Activated CD8-positive, alpha-beta T cell treated with anti-CD3 and anti-CD28 coated beads for 36 hours (primary cell): ENCODE measurements around the gene CREBL2. TPM values are rescaled to one million over a fixed set of nuclear protein-coding genes. Genes with fewer than 3 reads are reported as not detected.

ENCODE experiments used
- ATAC-seq: fragments of 200-7000 bp; cut with Tn5 transposase; one replicate; pipeline ENCODE4 v1.10.0; 2021; ENCODE audit warnings: mild to moderate bottlenecking, moderate library complexity
- CTCF ChIA-PET: fragments of 350-600 bp; sonication (Branson Sonifier 250); formaldehyde crosslinking; loops from one replicate; lab custom pipeline; 2021; ENCODE audit warnings: antibody characterized with exemption; lab: Charles Lee
- POLR2A ChIA-PET: fragments of 350-600 bp; sonication (Branson Sonifier 250); formaldehyde crosslinking; loops from one replicate; lab custom pipeline; 2021; ENCODE audit warnings: antibody characterized with exemption; lab: Charles Lee
- DNase-seq: peaks from one replicate; pipeline ENCODE4 v3.0.0-alpha.2; 2020
- H3K27ac Mint-ChIP-seq: one replicate; pipeline ENCODE4 v1.8.0; 2021; ENCODE audit warnings: mild to moderate bottlenecking, mixed read lengths
- H3K27me3 Mint-ChIP-seq: one replicate; pipeline ENCODE4 v1.8.0; 2021; ENCODE audit warnings: mixed read lengths
- H3K36me3 Mint-ChIP-seq: one replicate; pipeline ENCODE4 v1.8.0; 2021; ENCODE audit warnings: low read depth, mixed read lengths
- H3K4me1 Mint-ChIP-seq: one replicate; pipeline ENCODE4 v1.8.0; 2021; ENCODE audit warnings: low read depth, mixed read lengths
- H3K4me3 Mint-ChIP-seq: one replicate; pipeline ENCODE4 v1.8.0; 2021; ENCODE audit warnings: mild to moderate bottlenecking, moderate library complexity, mixed read lengths
- H3K9me3 Mint-ChIP-seq: one replicate; pipeline ENCODE4 v1.8.0; 2021; ENCODE audit warnings: mixed read lengths
- CTCF ChIP-seq: fragments of 200-600 bp; IDR thresholded peaks from one replicate; pipeline ENCODE4 v1.8.0; 2022; ENCODE audit warnings: antibody characterized with exemption, mild to moderate bottlenecking
- intact Hi-C: fragments of 100-400 bp; cut with micrococcal nuclease; formaldehyde crosslinking; loops from one replicate; pipeline ENCODE4 v1.10.0; 2022
- total RNA-seq, 2 experiments: library from RNA; stranded (reverse); gene quantifications; one replicate each; pipeline ENCODE4 v1.2.3, GENCODE V29; 2021

CREBL2 gene
- total RNA-seq, 2 experiments from 2014 or later: 12.7 to 14.9 TPM

GRCh38 chr12:12691549-12691948, 79.9 kb downstream of the CREBL2 start:
- POLR2A ChIA-PET: interaction anchor here (0.6 to 10.8 kb wide), 2 partner anchors 24 to 331 kb away, joined by 3 to 151 read pairs; partner anchors contain the start of gene CDKN1B

GRCh38 chr12:12693111-12693671, 81.5 kb downstream of the CREBL2 start:
- ChIA-PET CTCF (interaction anchor here (2.6 to 2.8 kb wide), 2 partner anchors 44 to 47 kb away, joined by 8 to 15 read pairs; no protein-coding TSS in a partner anchor), POLR2A (interaction anchor here (2.4 to 10.8 kb wide), 2 partner anchors 22 to 335 kb away, joined by 8 to 151 read pairs; partner anchors contain the start of gene CDKN1B)
- Mint-ChIP-seq H3K27ac (no peak overlapping the region), H3K4me1 (peaks cover 54% of the 10 kb centered on the region), H3K9me3 (no peaks in the 10 kb centered on the region), H3K36me3 (peaks cover 28% of the 10 kb centered on the region), H3K4me3 (no peak overlapping the region), H3K27me3 (no peaks in the 10 kb centered on the region)
- TF ChIP-seq CTCF: no peak
- intact Hi-C loops: no loop called here
- ATAC-seq (no peak), DNase-seq (no peak)

More at GRCh38 chr12:12691549-12691948, 79.9 kb downstream of the CREBL2 start:
- H3K27me3 Mint-ChIP-seq: no peaks in the 10 kb centered on the region
- no peak overlapping the region for H3K27ac Mint-ChIP-seq
- H3K4me3 Mint-ChIP-seq: no peak overlapping the region
- no peak for TF ChIP-seq CTCF
- CTCF ChIA-PET: no interaction called here
- ATAC-seq: no peak
- H3K9me3 Mint-ChIP-seq: no peaks in the 10 kb centered on the region
- peaks cover 42% of the 10 kb centered on the region for H3K4me1 Mint-ChIP-seq
- no peak for DNase-seq
- intact Hi-C loops: no loop called here
- H3K36me3 Mint-ChIP-seq: peaks cover 31% of the 10 kb centered on the region

Other genes with a start within 250 kb of the CREBL2 start
- 10 to 100 TPM; 28.2 to 30.2 TPM for gene DUSP16, start 49.0 kb upstream of the CREBL2 start, total RNA-seq
- gene GPR19, start 84.3 kb downstream of the CREBL2 start, total RNA-seq: 10 to 100 TPM; 17.3 to 17.6 TPM
- gene CDKN1B, start 105.5 kb downstream of the CREBL2 start, total RNA-seq: 10 to 100 TPM; 39.9 to 40.8 TPM
- gene APOLD1, start 173.8 kb downstream of the CREBL2 start, total RNA-seq: 1 to 10 TPM; 5.7 to 6.3 TPM
- gene DDX47, start 201.5 kb downstream of the CREBL2 start, total RNA-seq: 10 to 100 TPM; 86.0 to 96.9 TPM